ENCODE results near the gene FADS2. TPM values are rescaled to one million over a fixed set of nuclear protein-coding genes. Genes with fewer than 3 reads are reported as not detected.
A peak's percentile ranks its signal among the peaks of the same experiment; 100 is the strongest.

Gene FADS2
- polyA plus RNA-seq, 1 donor (not counting 4 experiments of a cell fraction or from before 2014, with no cell fraction given) = 196 TPM

DNA sequence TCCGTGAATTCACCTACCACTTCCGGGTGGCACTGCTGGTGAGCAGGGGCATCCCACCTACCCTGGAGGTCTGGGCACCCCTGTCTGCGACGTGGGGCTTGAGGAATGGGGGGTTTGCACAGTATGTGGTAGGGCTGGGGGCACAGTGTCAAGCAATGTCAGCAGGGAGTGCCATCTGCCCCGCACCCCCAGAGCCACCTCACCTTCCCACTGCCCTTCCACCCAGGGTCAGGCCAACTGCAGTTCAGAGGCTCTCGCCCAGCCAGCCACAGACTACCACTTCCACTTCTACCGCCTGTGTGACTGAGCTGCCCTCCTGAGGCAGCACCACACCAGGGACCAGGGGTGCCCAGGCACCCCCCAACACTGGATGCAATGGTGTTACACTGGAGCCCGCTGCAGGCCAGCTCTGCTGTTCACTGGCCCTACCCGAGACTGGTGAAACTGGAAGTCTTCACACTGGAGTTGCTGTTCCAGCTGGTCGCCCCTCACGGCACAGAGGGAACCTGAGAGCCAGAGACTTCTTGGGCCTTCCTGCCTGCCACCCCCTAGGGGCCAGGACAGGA lies 42.2 kb upstream of the FADS2 start:
- Histone ChIP-seq H3K4me3 (ENCODE audit: control insufficient read depth in 2 of 3, extremely low read depth in 1 of 3, insufficient read depth in 2 of 3, low read depth in 1 of 3, low read length in 3 of 3) (no peak overlapping the region), H4K20me1 (ENCODE audit: control insufficient read depth, extremely low read depth, insufficient read depth, low read length) (peaks cover 6% of the 10 kb centered on the region), H3K4me2 (ENCODE audit: control insufficient read depth, extremely low read depth, insufficient read depth, low read depth, low read length) (no peak overlapping the region), H3K9ac (ENCODE audit: control insufficient read depth, extremely low read depth, insufficient read depth, low read length) (no peak overlapping the region), H3K9me1 (ENCODE audit: control insufficient read depth, extremely low read depth, insufficient read depth, low read length) (no peaks in the 10 kb centered on the region), H3K36me3 (ENCODE audit: control insufficient read depth in 2 of 2, extremely low read depth in 1 of 2, insufficient read depth in 2 of 2, low read length in 2 of 2) (peaks cover 22 to 49% of the 10 kb centered on the region in 2 experiments), H2AFZ (ENCODE audit: control insufficient read depth, low read length) (no peak overlapping the region), H3K79me2 (ENCODE audit: control insufficient read depth, insufficient read depth, low read length) (peaks cover 11% of the 10 kb centered on the region), H3K27ac (ENCODE audit: control insufficient read depth, insufficient read depth, low read length) (no peak overlapping the region), H3K9me3 (ENCODE audit: control insufficient read depth, low read depth, low read length) (no peaks in the 10 kb centered on the region), H3K27me3 (ENCODE audit: control insufficient read depth, extremely low read depth, insufficient read depth, low read length) (no peaks in the 10 kb centered on the region), H3K4me1 (ENCODE audit: control insufficient read depth, extremely low read depth, insufficient read depth, low read length) (peaks cover 6% of the 10 kb centered on the region)
- DNase-seq (ENCODE audit: low read depth, low spot score) (no peak), FAIRE-seq (no peak)
- no peak for TF ChIP-seq EZH2 (IDR thresholded peaks at IDR 0.05; ENCODE audit: low read length)
- dilution Hi-C loops (cut with MboI; ENCODE audit: extremely low pct_ligation_motif_present, low sequenced_read_pairs) = no loop called here

DNA sequence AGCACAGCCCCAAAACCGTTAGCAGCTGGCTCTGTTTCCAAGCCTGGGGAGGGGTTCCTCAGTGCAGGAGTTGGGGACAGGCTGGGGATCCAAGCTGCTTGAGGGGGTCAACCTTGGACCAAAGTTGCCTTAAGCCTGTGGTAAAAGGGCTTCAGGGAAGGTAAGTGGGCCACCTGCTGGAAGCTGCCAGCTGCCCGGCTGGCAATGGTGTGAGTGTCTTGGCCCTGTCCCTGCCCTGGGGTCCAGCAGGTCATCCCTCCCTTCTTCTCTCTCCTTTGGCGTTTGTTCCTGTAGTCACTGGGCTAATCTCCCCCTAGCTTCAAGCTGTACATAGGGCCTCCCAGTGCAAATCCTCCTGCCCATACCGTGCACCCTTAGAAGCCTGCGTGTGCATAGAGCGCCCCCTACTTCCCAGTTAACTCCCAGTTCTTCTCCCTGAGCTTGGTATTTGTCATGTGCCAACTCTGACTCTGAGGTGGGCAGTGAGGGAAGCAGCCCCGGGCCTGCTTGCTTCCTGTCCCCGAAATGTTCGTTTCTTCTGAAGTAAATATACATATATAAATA lies 40.1 kb upstream of the FADS2 start:
- Histone ChIP-seq H3K4me2 (ENCODE audit: control insufficient read depth, extremely low read depth, insufficient read depth, low read depth, low read length) (no peak overlapping the region), H3K9ac (ENCODE audit: control insufficient read depth, extremely low read depth, insufficient read depth, low read length) (no peak overlapping the region), H3K79me2 (ENCODE audit: control insufficient read depth, insufficient read depth, low read length) (peaks cover 26% of the 10 kb centered on the region), H3K9me1 (ENCODE audit: control insufficient read depth, extremely low read depth, insufficient read depth, low read length) (no peaks in the 10 kb centered on the region), H3K27me3 (ENCODE audit: control insufficient read depth, extremely low read depth, insufficient read depth, low read length) (no peaks in the 10 kb centered on the region), H3K4me1 (ENCODE audit: control insufficient read depth, extremely low read depth, insufficient read depth, low read length) (peaks cover 6% of the 10 kb centered on the region), H3K4me3 (ENCODE audit: control insufficient read depth in 2 of 3, extremely low read depth in 1 of 3, insufficient read depth in 2 of 3, low read depth in 1 of 3, low read length in 3 of 3) (no peak overlapping the region), H4K20me1 (ENCODE audit: control insufficient read depth, extremely low read depth, insufficient read depth, low read length) (peaks cover 6% of the 10 kb centered on the region), H3K36me3 (ENCODE audit: control insufficient read depth in 2 of 2, extremely low read depth in 1 of 2, insufficient read depth in 2 of 2, low read length in 2 of 2) (peaks cover 22 to 49% of the 10 kb centered on the region in 2 experiments), H3K27ac (ENCODE audit: control insufficient read depth, insufficient read depth, low read length) (no peak overlapping the region), H3K9me3 (ENCODE audit: control insufficient read depth, low read depth, low read length) (no peaks in the 10 kb centered on the region), H2AFZ (ENCODE audit: control insufficient read depth, low read length) (no peak overlapping the region)
- FAIRE-seq (no peak), DNase-seq (ENCODE audit: low read depth, low spot score) (no peak)
- dilution Hi-C loops (cut with MboI; ENCODE audit: extremely low pct_ligation_motif_present, low sequenced_read_pairs) = no loop called here
- TF ChIP-seq, protein P1, sequence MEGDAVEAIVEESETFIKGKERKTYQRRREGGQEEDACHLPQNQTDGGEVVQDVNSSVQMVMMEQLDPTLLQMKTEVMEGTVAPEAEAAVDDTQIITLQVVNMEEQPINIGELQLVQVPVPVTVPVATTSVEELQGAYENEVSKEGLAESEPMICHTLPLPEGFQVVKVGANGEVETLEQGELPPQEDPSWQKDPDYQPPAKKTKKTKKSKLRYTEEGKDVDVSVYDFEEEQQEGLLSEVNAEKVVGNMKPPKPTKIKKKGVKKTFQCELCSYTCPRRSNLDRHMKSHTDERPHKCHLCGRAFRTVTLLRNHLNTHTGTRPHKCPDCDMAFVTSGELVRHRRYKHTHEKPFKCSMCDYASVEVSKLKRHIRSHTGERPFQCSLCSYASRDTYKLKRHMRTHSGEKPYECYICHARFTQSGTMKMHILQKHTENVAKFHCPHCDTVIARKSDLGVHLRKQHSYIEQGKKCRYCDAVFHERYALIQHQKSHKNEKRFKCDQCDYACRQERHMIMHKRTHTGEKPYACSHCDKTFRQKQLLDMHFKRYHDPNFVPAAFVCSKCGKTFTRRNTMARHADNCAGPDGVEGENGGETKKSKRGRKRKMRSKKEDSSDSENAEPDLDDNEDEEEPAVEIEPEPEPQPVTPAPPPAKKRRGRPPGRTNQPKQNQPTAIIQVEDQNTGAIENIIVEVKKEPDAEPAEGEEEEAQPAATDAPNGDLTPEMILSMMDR (optimal IDR thresholded peaks at IDR 0.05 in 1 of 3, IDR thresholded peaks at IDR 0.05 in 1 of 3, conservative IDR thresholded peaks at IDR 0.05 in 1 of 3; ENCODE audit: extremely low read depth in 1 of 3, insufficient read depth in 2 of 3, low read length in 3 of 3) = peak; percentile 42 to 65 (median 52)
- no peak for TF ChIP-seq EZH2 (IDR thresholded peaks at IDR 0.05; ENCODE audit: low read length)
